HG03378 (cell line): Measurements from ENCODE around the gene TBC1D1.
A peak's percentile ranks its signal among the peaks of the same experiment; 100 is the strongest.

Source experiments
- ATAC-seq: cut with Tn5 transposase; IDR thresholded peaks from one replicate; pipeline ENCODE4 v1.9.1; 2021; ENCODE audit warnings: mild to moderate bottlenecking, moderate library complexity; ENCODE audit not compliant: unreplicated experiment

The TBC1D1 gene

GRCh38 chr4:38095691-38096090, 204.8 kb downstream of the TBC1D1 start:
- ATAC-seq: no peak

- no peak for ATAC-seq
These were observed 206.9 kb downstream of the TBC1D1 start for GRCh38 chr4:38097818-38098217.

DNA sequence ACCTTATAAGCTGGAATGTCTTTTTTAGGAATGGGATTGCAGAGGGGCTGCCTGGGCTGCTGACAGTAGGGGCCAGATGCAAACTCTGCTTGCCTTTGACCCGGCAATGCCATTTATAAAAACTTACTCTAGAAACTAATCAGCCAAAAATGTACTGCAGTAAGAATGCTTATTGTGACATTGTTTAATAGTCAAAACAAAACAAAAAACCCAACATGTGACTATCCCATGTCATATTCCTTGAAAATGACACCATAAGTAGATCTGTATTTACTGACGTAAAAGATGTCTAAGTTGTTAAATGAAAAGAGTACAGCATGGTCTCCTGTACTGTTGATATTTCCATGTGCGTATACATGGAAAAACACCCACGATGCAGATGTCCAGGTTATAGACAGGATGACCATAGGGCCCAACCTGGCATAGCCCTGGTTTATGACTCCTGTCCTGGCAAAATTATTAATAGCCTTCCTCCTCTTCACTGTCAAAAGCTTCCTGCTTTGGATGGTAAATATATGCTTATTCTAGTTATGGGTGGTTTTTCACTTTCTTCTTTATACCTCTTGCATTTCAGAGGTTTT, 208.2 kb downstream of the TBC1D1 start:
- ATAC-seq: no peak

- no peak for ATAC-seq
These were observed 209.1 kb downstream of the TBC1D1 start for GRCh38 chr4:38099908-38100407.

- no peak for ATAC-seq
These were observed 209.8 kb downstream of the TBC1D1 start for GRCh38 chr4:38100474-38101255.

- ATAC-seq: no peak
These were observed 210.7 kb downstream of the TBC1D1 start for GRCh38 chr4:38101563-38101962.

- no peak for ATAC-seq
These were observed 212.2 kb downstream of the TBC1D1 start for GRCh38 chr4:38102957-38103588.

- peak; percentile 95 for ATAC-seq
These were observed 214.8 kb downstream of the TBC1D1 start for GRCh38 chr4:38105475-38106220.

GRCh38 chr4:38106311-38106710, 215.4 kb downstream of the TBC1D1 start:
- no peak for ATAC-seq

DNA sequence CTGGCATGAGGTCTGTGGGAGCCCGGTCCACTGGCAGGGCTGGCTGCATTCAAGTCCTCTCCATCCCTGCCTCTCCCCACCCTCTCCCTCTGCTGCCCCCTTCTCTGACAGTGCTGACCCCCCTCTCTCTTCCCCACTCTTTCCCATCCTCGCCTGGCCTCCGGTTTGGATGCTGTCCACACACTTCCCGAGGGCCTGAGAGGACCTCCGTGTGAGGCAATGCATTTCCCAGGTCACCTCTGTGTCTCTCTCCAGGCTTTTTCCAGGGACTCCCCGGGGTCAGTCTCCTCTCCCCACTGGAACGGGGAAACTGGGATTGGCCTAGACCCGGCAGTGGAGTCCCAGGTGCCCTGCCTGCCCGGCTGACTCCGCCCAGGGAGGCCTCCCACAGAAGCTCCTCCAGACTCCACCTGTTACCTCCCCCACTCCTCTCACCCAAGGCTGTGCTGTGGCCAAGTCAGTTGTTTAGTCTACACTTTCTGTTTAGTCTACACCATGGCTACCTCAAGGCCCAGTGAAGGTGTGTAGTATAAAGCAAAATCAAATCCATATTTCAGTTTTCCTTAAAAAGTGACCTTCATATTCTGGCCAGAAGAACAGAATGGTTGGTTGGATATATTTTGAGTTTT, 216.1 kb downstream of the TBC1D1 start:
- ATAC-seq: no peak

DNA sequence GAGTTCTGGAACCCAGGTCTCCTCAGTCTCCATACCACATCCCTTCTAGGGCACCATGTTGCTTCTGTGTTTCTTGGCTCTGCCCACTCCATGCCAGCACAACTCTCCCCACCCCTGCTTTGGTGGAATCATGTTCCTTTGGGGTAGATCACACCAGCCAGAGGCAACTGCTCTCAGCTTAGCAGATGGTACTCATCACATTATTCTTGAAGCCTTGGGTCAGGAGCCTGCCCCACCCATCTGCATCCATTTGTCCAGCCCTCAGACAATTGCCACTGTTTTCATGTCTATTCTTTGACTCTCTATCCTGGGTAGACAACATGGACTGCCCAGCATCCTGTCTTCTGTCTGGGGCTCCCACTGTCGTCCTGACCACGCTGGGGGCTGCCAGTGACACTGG, 216.9 kb downstream of the TBC1D1 start:
- no peak for ATAC-seq

- no peak for ATAC-seq
These were observed 218.5 kb downstream of the TBC1D1 start for GRCh38 chr4:38109370-38109769.

GRCh38 chr4:38109896-38110295, 219.0 kb downstream of the TBC1D1 start:
- no peak for ATAC-seq

DNA sequence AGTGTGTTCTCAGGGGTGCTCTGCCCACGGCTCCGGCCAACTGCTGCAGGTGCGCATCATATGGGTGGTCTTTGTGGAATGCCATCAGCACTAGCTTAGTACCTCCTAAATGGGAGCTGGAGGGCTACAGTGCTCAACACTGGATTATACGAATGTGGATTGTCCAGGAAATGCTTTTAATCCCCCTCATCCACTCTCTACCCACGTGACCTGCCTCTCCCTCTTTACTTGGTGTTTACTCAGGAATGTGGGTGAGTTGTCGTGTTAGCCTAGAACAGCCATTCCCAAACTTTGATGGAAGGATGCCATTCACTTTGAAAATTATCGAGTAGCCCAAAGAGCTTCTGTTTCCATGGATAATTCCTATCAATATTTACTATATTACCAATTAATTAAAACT, 220.1 kb downstream of the TBC1D1 start:
- no peak for ATAC-seq

- ATAC-seq: no peak
These were observed 220.8 kb downstream of the TBC1D1 start for GRCh38 chr4:38111717-38112116.

GRCh38 chr4:38113132-38113531, 222.2 kb downstream of the TBC1D1 start:
- no peak for ATAC-seq

DNA sequence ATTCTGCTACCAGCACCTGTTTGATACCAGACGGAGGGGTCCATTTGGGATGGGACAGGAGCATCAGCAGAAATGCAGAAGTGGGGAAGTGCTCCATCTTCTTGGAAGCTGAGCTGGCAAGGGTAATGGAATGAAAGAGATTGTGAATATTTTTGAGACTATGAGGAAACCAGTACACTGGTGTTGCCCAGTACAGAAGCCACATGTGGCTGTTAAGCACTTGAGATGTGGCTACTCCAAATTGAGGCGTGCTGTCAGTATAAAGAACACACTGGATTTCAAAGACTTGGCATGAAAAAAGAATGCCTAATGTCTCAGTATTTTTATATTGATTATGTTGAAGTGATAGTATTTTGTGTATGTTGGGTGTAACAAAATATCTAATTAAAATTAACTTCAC, 222.7 kb downstream of the TBC1D1 start:
- no peak for ATAC-seq

- no peak for ATAC-seq
These were observed 223.7 kb downstream of the TBC1D1 start for GRCh38 chr4:38114386-38115150.

DNA sequence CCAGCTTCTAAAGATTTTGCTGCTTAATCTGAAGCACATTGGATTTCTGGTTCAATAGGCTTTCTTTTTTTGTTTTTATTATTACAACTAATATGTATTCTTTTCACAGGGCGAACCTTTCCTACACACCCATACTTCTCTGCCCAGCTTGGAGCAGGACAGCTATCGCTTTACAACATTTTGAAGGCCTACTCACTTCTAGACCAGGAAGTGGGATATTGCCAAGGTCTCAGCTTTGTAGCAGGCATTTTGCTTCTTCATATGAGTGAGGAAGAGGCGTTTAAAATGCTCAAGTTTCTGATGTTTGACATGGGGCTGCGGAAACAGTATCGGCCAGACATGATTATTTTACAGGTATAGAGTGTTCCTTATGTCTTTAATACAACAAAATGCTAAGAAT, 224.7 kb downstream of the TBC1D1 start:
- no peak for ATAC-seq

- ATAC-seq: no peak
These were observed 226.7 kb downstream of the TBC1D1 start for GRCh38 chr4:38117591-38117990.
